Testis (tissue), 3 donors: ENCODE measurements around the gene ACTL8. TPM values are rescaled to one million over a fixed set of nuclear protein-coding genes. Genes with fewer than 3 reads are reported as not detected.

ENCODE experiments used
- DNase-seq: peaks from one replicate; pipeline ENCODE4 v3.0.0-alpha.2; 2019
- H3K27ac ChIP-seq, 2 donors: fragments of 200-600 bp; sonication (generic); one replicate each; pipeline ENCODE4 v1.5.1; 2019
- H3K27me3 ChIP-seq: fragments of 200-600 bp; sonication (generic); one replicate; pipeline ENCODE4 v1.5.1; 2019
- H3K36me3 ChIP-seq: fragments of 200-600 bp; sonication (generic); one replicate; pipeline ENCODE4 v1.5.1; 2017; ENCODE audit warnings: low read depth; ENCODE audit errors: missing control alignments
- H3K4me1 ChIP-seq: fragments of 200-600 bp; sonication (generic); one replicate; pipeline ENCODE4 v1.5.1; 2019
- H3K4me3 ChIP-seq, 2 donors: fragments of 200-600 bp; sonication (generic); one replicate each; pipeline ENCODE4 v1.5.1; 2017 to 2019
- H3K9me3 ChIP-seq: fragments of 200-600 bp; sonication (generic); one replicate; pipeline ENCODE4 v1.5.1; 2017
- POLR2A ChIP-seq: fragments of 450-650 bp; IDR thresholded peaks from one replicate; pipeline ENCODE4 v1.6.1; 2017; ENCODE audit warnings: antibody characterized with exemption, mild to moderate bottlenecking, moderate library complexity
- WGBS, 2 donors: methylation state at CpG; one replicate each; pipeline ENCODE4 v1.1.5; 2018; 5-methylcytosine and 5-hydroxymethylcytosine counted together
- intact Hi-C: fragments of 100-400 bp; cut with DNase I; formaldehyde crosslinking; loops from one replicate; pipeline ENCODE4 v1.15.1; 2023; ENCODE audit warnings: low total_unique reads
- polyA plus RNA-seq: library from polyadenylated mRNA; stranded (reverse); fragments of 350-450 nt; fragmentation: Illumina TruSeq; extraction: RNeasy Lipid Tissue Mini Kit (QIAGEN cat#74804); gene quantifications from one replicate; pipeline ENCODE4 v1.2.3, GENCODE V29; 2014; ENCODE audit warnings: low read depth, low replicate concordance; ENCODE audit not compliant: insufficient read depth
- total RNA-seq, 2 donors: library from RNA; depleted of rRNA; stranded (reverse); fragments of >200 nt; gene quantifications; one replicate each; pipeline ENCODE4 v1.2.3, GENCODE V29; 2016
- TF ChIP-seq, protein P1 (sequence below), 3 experiments: fragments of 450-650 bp in 2 of 3; fragments of 200-600 bp in 1 of 3; sonication (generic) in 1 of 3; IDR thresholded peaks; one replicate each; pipeline ENCODE4 v1.5.1; 2016 to 2019; ENCODE audit warnings: antibody characterized with exemption in 3 of 3, mild to moderate bottlenecking in 2 of 3, moderate library complexity in 1 of 3

The ACTL8 gene
- total and polyA plus RNA-seq, 3 donors from 2014 or later = 10.9 to 12.8 (median 12.6) TPM

DNA sequence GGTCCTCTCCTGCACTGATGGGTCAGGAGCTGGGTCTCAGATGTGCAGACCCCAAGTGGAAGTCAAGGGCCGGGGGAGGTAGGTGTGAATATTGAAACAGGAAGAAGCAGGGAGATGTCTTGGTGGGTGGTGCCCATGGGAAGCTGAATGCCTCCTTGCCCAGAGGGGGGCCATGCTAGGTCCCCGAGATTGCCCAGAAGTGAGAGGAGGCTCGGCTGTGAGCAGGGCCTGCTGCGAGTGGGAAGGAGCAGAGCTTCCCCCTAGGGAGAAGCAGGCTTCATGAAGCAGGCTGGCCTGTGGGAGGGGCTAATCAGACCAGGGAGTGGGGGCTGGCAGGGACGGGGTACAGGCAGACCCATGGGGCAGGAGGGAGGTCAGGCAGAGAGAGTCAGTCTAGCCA, 87.6 kb downstream of the ACTL8 start:
- 49 to 54% methylated on average over 4 to 5 of the region's 5 CpGs for WGBS, 2 donors
- intact Hi-C loops = no loop called here
- no peak for DNase-seq
- H3K27me3 ChIP-seq = no peaks in the 10 kb centered on the region
- H3K4me3 ChIP-seq = no peak overlapping the region
- TF ChIP-seq, protein P1, sequence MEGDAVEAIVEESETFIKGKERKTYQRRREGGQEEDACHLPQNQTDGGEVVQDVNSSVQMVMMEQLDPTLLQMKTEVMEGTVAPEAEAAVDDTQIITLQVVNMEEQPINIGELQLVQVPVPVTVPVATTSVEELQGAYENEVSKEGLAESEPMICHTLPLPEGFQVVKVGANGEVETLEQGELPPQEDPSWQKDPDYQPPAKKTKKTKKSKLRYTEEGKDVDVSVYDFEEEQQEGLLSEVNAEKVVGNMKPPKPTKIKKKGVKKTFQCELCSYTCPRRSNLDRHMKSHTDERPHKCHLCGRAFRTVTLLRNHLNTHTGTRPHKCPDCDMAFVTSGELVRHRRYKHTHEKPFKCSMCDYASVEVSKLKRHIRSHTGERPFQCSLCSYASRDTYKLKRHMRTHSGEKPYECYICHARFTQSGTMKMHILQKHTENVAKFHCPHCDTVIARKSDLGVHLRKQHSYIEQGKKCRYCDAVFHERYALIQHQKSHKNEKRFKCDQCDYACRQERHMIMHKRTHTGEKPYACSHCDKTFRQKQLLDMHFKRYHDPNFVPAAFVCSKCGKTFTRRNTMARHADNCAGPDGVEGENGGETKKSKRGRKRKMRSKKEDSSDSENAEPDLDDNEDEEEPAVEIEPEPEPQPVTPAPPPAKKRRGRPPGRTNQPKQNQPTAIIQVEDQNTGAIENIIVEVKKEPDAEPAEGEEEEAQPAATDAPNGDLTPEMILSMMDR (IDR thresholded peaks at IDR 0.05) = no peak
- H3K36me3 ChIP-seq = no peaks in the 10 kb centered on the region
- H3K27ac ChIP-seq = no peak overlapping the region
- no peaks in the 10 kb centered on the region for H3K4me1 ChIP-seq
- no peaks in the 10 kb centered on the region for H3K9me3 ChIP-seq

DNA sequence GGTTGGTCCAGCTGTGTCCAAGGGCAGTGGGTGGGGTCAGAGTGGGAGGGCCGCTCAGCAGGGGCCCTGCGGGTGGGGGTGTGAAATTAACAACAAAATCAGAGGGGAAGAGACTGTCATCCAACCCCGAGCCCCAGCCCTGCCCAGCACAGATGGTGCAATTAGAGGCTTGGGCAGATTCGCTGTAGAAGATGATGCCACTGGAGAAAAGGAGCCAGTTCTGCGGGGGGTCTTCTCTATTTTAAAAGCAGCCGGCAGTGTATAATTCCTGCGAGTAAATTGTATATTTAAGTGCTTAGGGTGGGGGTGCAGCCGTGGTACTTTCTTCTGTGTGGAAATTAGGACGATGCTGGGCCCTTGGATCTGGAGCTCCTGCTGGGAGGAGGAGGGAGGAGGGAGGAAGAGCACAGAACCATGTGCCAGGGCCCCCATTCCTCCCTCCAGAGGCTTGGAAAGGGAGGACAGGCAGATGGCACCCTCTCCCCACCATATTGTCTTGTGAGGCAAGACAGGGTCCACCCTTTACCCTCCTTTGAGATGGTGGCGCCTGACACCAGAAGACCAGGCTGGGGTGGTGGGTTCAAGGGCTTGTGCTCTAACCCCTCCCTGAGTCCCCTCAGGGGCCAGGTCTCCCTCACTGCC, 89.2 kb downstream of the ACTL8 start:
- Histone ChIP-seq H3K36me3 (no peaks in the 10 kb centered on the region), H3K27me3 (no peaks in the 10 kb centered on the region), H3K9me3 (no peaks in the 10 kb centered on the region), H3K4me3 (no peak overlapping the region), H3K27ac (no peak overlapping the region), H3K4me1 (no peaks in the 10 kb centered on the region)
- TF ChIP-seq, protein P1 (IDR thresholded peaks at IDR 0.05) = no peak
- TF ChIP-seq POLR2A = no peak
- 48 to 63% methylated on average over 10 of the region's 10 CpGs for WGBS, 2 donors
- intact Hi-C loops = no loop called here
- DNase-seq = no peak

DNA sequence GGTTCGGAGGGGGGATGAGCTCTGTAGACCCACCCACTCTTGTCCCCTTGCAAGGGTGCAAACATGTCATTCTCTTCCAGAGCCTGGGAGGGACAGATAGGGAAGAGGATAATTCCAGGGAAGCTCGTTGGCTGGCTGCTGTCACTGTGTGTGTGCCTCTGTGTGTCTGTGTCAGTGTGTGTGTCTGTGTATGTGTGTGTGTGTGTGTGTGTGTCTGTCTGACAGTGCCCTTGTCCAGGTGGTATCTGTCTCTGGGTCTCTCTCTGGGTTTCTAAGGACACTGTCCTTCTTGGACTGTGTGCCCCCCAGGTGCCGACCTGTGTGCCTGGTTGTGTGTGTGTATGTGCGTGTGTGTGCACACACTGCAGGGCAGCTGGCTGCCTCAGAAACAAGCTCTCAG, 90.5 kb downstream of the ACTL8 start:
- no peak for TF ChIP-seq POLR2A
- TF ChIP-seq, protein P1 (IDR thresholded peaks at IDR 0.05) = no peak
- WGBS, 2 donors = 38 to 47% methylated on average over 2 to 4 of the region's 4 CpGs
- H3K9me3 ChIP-seq = no peaks in the 10 kb centered on the region
- H3K27me3 ChIP-seq = no peaks in the 10 kb centered on the region
- intact Hi-C loops = no loop called here
- H3K4me1 ChIP-seq = no peaks in the 10 kb centered on the region
- H3K36me3 ChIP-seq = no peaks in the 10 kb centered on the region
- H3K4me3 ChIP-seq = no peak overlapping the region
- H3K27ac ChIP-seq = no peak overlapping the region
- DNase-seq = no peak

DNA sequence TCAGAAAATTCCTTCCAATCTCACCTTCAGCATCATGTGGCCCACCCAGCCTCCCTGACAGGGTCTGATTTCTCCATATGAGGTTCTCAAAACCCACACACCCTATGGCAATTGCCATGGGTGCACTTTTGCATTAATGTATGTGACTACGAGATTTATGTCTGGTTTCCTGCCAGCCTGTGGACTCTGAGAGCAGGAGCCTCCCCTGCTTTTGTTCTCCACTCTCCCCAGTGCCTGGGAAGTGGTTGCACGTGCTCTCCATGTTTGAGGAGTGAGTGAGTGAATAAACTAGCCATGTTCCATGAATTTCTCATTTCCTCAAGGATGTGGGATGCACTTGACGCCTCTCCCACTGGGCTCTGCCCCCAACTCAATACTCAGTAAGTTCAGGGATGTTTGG, 91.2 kb downstream of the ACTL8 start:
- Histone ChIP-seq H3K4me3 (no peak overlapping the region), H3K27me3 (no peaks in the 10 kb centered on the region), H3K9me3 (no peaks in the 10 kb centered on the region), H3K4me1 (no peaks in the 10 kb centered on the region), H3K27ac (no peak overlapping the region), H3K36me3 (no peaks in the 10 kb centered on the region)
- TF ChIP-seq, protein P1 (IDR thresholded peaks at IDR 0.05) = no peak
- TF ChIP-seq POLR2A = no peak
- intact Hi-C loops = no loop called here
- DNase-seq = no peak
- 49 to 63% methylated on average over 3 of the region's 3 CpGs for WGBS, 2 donors

DNA sequence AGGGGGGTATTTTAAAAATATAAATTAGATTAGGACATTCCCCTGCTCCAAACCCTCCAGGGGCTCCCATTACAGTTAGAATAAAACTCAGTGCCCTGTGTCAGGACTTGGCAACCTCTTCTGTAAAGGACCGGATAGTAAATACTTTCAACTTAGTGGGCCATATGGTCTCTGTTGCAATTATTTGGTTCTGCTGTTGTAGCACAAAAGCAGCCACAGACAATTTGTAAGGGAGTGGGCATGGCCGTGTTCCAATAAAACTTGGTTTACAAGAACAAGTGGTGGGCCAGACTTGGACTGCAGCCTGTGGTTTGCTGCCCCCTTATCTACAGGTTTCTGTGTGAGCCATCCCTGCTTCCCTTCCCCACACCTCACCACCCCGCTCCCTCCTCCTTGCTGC, 92.0 kb downstream of the ACTL8 start:
- DNase-seq = no peak
- Histone ChIP-seq H3K27me3 (no peaks in the 10 kb centered on the region), H3K4me1 (no peaks in the 10 kb centered on the region), H3K4me3 (no peak overlapping the region), H3K9me3 (no peaks in the 10 kb centered on the region), H3K27ac (no peak overlapping the region), H3K36me3 (no peaks in the 10 kb centered on the region)
- intact Hi-C loops = no loop called here
- WGBS, 2 donors = 65 to 74% methylated on average over 3 of the region's 3 CpGs
- no peak for TF ChIP-seq POLR2A
- TF ChIP-seq, protein P1 (IDR thresholded peaks at IDR 0.05) = no peak
